Glutamatergic neuron (in vitro differentiated cells): ENCODE measurements around the gene UBD. TPM values are rescaled to one million over a fixed set of nuclear protein-coding genes. Genes with fewer than 3 reads are reported as not detected.

Source experiments
- DNase-seq: peaks from one replicate; pipeline ENCODE4 v3.0.0; 2022
- H3K27ac Mint-ChIP-seq: one replicate; pipeline ENCODE4 v1.8.0; 2020; ENCODE audit warnings: mild to moderate bottlenecking, mixed read lengths, inconsistent platforms; ENCODE audit not compliant: unreplicated experiment
- H3K27me3 Mint-ChIP-seq: one replicate; pipeline ENCODE4 v1.8.0; 2020; ENCODE audit warnings: mild to moderate bottlenecking, moderate library complexity, mixed read lengths, inconsistent platforms; ENCODE audit not compliant: unreplicated experiment
- H3K36me3 Mint-ChIP-seq: one replicate; pipeline ENCODE4 v1.8.0; 2020; ENCODE audit warnings: mild to moderate bottlenecking, mixed read lengths, inconsistent platforms; ENCODE audit not compliant: unreplicated experiment
- H3K4me1 Mint-ChIP-seq: one replicate; pipeline ENCODE4 v1.8.0; 2020; ENCODE audit warnings: mild to moderate bottlenecking, low read depth, mixed read lengths, inconsistent platforms; ENCODE audit not compliant: unreplicated experiment
- H3K4me3 Mint-ChIP-seq: one replicate; pipeline ENCODE4 v1.8.0; 2020; ENCODE audit warnings: mild to moderate bottlenecking, mixed read lengths, inconsistent platforms; ENCODE audit not compliant: unreplicated experiment
- H3K9me3 Mint-ChIP-seq: one replicate; pipeline ENCODE4 v1.8.0; 2020; ENCODE audit warnings: mild to moderate bottlenecking, moderate library complexity, mixed read lengths, inconsistent platforms; ENCODE audit not compliant: unreplicated experiment
- total RNA-seq: library from RNA; stranded (reverse); fragmentation: NEBNext Ultra II Directional; extraction: Animal tissue kit (Norgen Biotek cat#: 25700); gene quantifications from one replicate; pipeline ENCODE4 v1.2.1, GENCODE V29; 2021; ENCODE audit not compliant: unreplicated experiment
- TF ChIP-seq, protein P1 (sequence below): fragments of 200-600 bp; sonication (generic); IDR thresholded peaks from one replicate; pipeline ENCODE4 v1.5.0; 2021; ENCODE audit not compliant: partially characterized antibody, unreplicated experiment

UBD gene
- total RNA-seq, 1 donor from 2014 or later, result not detected

DNA sequence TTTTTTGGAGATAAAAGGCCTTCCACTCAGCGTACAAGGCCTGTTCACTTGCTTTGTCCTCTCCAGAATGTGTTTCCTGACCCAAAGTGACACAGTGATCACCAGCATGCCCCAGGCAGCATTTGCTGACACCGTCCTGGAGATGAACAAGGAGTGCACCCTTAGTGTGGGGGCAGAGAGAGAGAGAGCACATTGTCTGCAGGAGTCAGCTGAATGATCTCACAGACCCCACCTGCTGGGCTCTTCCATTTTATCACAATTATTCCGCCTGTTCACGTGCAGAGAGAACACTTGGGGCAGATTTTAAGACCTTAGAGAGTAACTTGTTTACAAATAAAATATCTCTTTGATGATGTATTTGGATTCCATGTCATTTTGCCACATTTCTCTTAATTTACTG is 49.3 kb downstream of the UBD start:
- H3K4me3 Mint-ChIP-seq, result no peak overlapping the region
- DNase-seq, result no peak
- peaks cover 2% of the 10 kb centered on the region for H3K4me1 Mint-ChIP-seq
- no peaks in the 10 kb centered on the region for H3K36me3 Mint-ChIP-seq
- H3K9me3 Mint-ChIP-seq, result no peaks in the 10 kb centered on the region
- no peaks in the 10 kb centered on the region for H3K27me3 Mint-ChIP-seq
- H3K27ac Mint-ChIP-seq, result no peak overlapping the region
- TF ChIP-seq, protein P1, sequence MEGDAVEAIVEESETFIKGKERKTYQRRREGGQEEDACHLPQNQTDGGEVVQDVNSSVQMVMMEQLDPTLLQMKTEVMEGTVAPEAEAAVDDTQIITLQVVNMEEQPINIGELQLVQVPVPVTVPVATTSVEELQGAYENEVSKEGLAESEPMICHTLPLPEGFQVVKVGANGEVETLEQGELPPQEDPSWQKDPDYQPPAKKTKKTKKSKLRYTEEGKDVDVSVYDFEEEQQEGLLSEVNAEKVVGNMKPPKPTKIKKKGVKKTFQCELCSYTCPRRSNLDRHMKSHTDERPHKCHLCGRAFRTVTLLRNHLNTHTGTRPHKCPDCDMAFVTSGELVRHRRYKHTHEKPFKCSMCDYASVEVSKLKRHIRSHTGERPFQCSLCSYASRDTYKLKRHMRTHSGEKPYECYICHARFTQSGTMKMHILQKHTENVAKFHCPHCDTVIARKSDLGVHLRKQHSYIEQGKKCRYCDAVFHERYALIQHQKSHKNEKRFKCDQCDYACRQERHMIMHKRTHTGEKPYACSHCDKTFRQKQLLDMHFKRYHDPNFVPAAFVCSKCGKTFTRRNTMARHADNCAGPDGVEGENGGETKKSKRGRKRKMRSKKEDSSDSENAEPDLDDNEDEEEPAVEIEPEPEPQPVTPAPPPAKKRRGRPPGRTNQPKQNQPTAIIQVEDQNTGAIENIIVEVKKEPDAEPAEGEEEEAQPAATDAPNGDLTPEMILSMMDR, result no peak

DNA sequence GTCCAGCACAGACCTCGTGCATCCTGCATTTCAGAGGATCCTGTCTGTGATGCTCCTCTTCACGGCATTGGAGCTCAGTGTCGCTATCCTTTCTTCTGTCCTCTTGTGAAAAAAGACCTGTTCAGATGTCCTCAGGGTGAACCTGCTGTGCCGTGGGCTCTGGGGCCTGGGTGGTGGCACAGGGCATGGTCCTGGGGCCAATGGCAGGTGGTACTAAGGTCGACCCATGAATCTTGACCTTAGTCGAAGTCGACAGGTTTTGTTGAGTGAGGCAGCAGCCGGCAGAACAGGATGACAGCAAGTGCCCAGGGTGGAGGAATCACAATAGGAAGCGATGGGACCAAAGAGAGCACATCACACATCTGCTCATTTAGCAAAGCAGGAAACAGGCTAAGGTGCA is 49.8 kb downstream of the UBD start:
- no peaks in the 10 kb centered on the region for H3K9me3 Mint-ChIP-seq
- TF ChIP-seq, protein P1, result no peak
- H3K27me3 Mint-ChIP-seq, result no peaks in the 10 kb centered on the region
- no peak overlapping the region for H3K27ac Mint-ChIP-seq
- no peaks in the 10 kb centered on the region for H3K36me3 Mint-ChIP-seq
- H3K4me3 Mint-ChIP-seq, result no peak overlapping the region
- DNase-seq, result no peak
- peaks cover 2% of the 10 kb centered on the region for H3K4me1 Mint-ChIP-seq

DNA sequence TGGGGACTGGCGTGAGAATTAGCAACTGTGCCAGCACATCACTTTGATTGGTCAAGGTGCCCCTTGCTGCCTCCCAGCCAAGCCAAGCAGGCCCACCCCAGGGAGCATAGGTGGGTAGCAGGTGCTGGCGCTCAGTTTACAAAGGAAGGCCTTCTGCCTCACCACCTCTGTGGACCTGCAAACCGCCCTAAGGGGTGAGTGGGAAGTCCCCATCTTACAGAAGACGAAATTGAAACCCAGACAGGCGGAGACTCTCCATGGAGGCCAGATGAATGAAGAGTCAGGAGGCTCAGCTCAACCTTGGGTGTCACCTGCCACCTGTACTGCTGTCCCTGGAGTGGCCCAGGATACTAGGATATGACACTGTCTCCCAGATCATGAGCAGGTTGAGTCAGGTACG is 50.3 kb downstream of the UBD start:
- peaks cover 2% of the 10 kb centered on the region for H3K4me1 Mint-ChIP-seq
- no peaks in the 10 kb centered on the region for H3K36me3 Mint-ChIP-seq
- no peak overlapping the region for H3K27ac Mint-ChIP-seq
- no peaks in the 10 kb centered on the region for H3K9me3 Mint-ChIP-seq
- no peak for DNase-seq
- H3K27me3 Mint-ChIP-seq, result no peaks in the 10 kb centered on the region
- no peak overlapping the region for H3K4me3 Mint-ChIP-seq
- TF ChIP-seq, protein P1, result no peak

DNA sequence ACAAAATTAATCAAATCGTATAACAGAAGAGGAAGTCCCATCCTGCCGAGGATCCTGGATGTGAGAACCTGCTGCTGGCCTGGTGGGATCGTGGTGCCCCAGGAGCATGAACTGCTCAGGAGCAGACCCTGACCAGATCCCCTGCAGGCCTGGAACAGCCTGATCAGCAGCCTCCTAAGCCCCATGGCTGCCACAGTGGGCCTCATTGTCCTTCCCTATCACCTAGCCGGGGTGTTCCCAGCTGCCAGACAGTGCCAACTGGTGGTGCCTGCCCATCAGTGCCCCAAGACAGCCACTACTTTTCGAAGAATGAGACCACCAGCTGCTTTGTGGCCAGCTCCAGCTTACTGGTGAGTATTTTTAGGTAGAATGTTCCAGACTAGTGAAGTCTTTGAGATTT is 52.2 kb downstream of the UBD start:
- Mint-ChIP-seq H3K36me3 (no peaks in the 10 kb centered on the region), H3K4me1 (peaks cover 2% of the 10 kb centered on the region), H3K27ac (no peak overlapping the region), H3K27me3 (no peaks in the 10 kb centered on the region), H3K9me3 (no peaks in the 10 kb centered on the region), H3K4me3 (no peak overlapping the region)
- DNase-seq, result no peak
- TF ChIP-seq, protein P1, result no peak

GRCh38 chr6:29506446-29507067 is 53.0 kb downstream of the UBD start:
- Mint-ChIP-seq H3K4me3 (no peak overlapping the region), H3K27me3 (no peaks in the 10 kb centered on the region), H3K36me3 (no peaks in the 10 kb centered on the region), H3K4me1 (peaks cover 2% of the 10 kb centered on the region), H3K9me3 (no peaks in the 10 kb centered on the region), H3K27ac (no peak overlapping the region)
- TF ChIP-seq, protein P1, result no peak
- no peak for DNase-seq
